Upper lobe of left lung (tissue), 4 donors: ENCODE measurements around the gene SUSD3.

ENCODE experiments used
- CTCF ChIP-seq, 6 experiments: fragments of 450-650 bp in 4 of 6; fragments of 200-600 bp in 2 of 6; sonication (generic) in 2 of 6; IDR thresholded peaks; one replicate each; pipeline ENCODE4 v1.5.1; 2016 to 2019; ENCODE audit warnings: antibody characterized with exemption in 6 of 6
- POLR2A ChIP-seq, 4 donors: fragments of 450-650 bp; IDR thresholded peaks; one replicate each; pipeline ENCODE4 v1.5.1; 2016 to 2017; ENCODE audit warnings: antibody characterized with exemption in 4 of 4, mild to moderate bottlenecking in 2 of 4

GRCh38 chr9:93093877-93094657, 35.6 kb downstream of the SUSD3 start:
- TF ChIP-seq POLR2A (IDR thresholded peaks at IDR 0.05) (no peak), CTCF (IDR thresholded peaks at IDR 0.05) (no peak)
